ENCODE results near the gene ZNF239. TPM values are rescaled to one million over a fixed set of nuclear protein-coding genes. Genes with fewer than 3 reads are reported as not detected.
"Not testable (repeated sequence)": the region's sequence is repeated elsewhere in the genome, so short reads cannot be mapped to it uniquely, and the experiment has no call there.

The ZNF239 gene
- total RNA-seq, 4 donors from 2014 or later, result 0.11 to 2.8 (median 1.2) TPM

DNA sequence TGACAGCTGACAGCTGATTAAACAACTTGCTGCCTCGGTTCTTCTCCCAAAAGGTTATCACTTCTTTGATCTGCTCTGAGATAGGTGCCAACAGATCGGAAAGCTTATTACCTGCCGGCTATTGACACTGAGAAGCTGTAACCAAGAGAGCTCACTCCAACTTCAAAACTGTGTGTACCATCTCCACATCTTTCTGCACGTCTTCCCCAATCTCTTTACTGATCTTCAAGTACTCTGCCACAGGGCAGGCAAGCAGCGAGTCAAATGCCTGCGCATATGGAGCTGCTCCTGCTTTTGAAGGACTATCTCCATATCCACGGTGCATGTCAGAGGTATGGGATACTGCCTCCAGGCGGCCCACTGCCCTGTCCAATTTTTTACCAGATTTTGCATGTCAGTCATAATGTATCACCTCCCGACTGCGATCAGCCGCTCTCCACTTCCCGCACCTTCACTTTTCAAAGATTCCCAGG is 31.5 kb upstream of the ZNF239 start:
- TF ChIP-seq, protein P1, sequence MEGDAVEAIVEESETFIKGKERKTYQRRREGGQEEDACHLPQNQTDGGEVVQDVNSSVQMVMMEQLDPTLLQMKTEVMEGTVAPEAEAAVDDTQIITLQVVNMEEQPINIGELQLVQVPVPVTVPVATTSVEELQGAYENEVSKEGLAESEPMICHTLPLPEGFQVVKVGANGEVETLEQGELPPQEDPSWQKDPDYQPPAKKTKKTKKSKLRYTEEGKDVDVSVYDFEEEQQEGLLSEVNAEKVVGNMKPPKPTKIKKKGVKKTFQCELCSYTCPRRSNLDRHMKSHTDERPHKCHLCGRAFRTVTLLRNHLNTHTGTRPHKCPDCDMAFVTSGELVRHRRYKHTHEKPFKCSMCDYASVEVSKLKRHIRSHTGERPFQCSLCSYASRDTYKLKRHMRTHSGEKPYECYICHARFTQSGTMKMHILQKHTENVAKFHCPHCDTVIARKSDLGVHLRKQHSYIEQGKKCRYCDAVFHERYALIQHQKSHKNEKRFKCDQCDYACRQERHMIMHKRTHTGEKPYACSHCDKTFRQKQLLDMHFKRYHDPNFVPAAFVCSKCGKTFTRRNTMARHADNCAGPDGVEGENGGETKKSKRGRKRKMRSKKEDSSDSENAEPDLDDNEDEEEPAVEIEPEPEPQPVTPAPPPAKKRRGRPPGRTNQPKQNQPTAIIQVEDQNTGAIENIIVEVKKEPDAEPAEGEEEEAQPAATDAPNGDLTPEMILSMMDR (IDR thresholded peaks at IDR 0.05), result no peak
- TF ChIP-seq POLR2A (IDR thresholded peaks at IDR 0.05), result no peak
- H3K9me3 ChIP-seq, result peaks cover 0 to 8% (median 0%) of the 10 kb centered on the region in 3 donors
- peak overlapping the region; percentile 83 to 95 (median 89) for H3K4me3 ChIP-seq
- intact Hi-C loops (cut with DNase I), result no loop called here
- DNase-seq, result no peak
- 58 to 59% methylated on average over 8 to 12 of the region's 12 CpGs for WGBS, 2 donors
- H3K27ac ChIP-seq, result peak overlapping the region in 3 of 4 donors; percentile 63 to 76 (median 74)
- H3K27me3 ChIP-seq, result no peaks in the 10 kb centered on the region
- H3K4me1 ChIP-seq, result peaks cover 0 to 13% (median 5%) of the 10 kb centered on the region in 3 donors
- H3K36me3 ChIP-seq, result peaks cover 0 to 24% (median 0%) of the 10 kb centered on the region in 3 donors

DNA sequence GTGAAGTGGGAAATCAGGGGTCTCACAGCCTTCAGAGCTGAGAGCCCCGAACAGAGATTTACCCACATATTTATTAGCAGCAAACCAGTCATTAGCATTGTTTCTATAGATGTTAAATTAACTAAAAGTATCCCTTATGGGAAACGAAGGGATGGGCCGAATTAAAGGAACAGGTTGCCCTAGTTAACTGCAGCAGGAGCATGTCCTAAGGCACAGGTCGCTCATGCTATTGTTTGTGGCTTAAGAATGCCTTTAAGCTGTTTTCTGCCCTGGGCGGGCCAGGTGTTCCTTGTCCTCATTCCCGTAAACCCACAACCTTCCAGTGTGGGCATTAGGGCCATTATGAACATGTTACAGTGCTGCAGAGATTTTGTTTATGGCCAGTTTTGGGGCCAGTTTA is 27.2 kb upstream of the ZNF239 start:
- intact Hi-C loops (cut with DNase I); H3K27me3 ChIP-seq; H3K4me1 ChIP-seq; H3K36me3 ChIP-seq; H3K4me3 ChIP-seq; DNase-seq; H3K27ac ChIP-seq; H3K9me3 ChIP-seq: not testable (repeated sequence)
- 62 to 87% methylated on average over 6 of the region's 6 CpGs for whole genome bisulfite sequencing, 2 donors

DNA sequence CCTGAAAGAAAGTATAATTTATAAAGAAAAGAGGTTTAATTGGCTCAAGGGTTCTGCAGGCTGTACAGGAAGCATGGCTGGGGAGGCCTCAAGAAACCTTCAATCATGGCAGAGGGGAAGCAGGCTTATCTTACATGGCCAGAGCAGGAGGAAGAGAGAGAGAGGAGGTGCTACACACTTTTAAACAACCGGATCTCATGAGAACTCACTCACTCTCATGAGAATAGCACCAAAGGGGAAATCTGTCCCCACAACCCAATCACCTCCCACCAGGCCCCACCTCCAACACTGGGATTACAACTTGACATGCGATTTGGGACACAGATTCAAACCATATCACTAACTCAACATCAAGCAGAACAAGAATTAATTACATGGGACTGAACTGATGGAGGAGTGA is 24.9 kb upstream of the ZNF239 start:
- DNase-seq, result no peak
- Histone ChIP-seq H3K27me3 (peaks cover 0 to 7% (median 0%) of the 10 kb centered on the region in 4 donors), H3K4me3 (no peak overlapping the region), H3K27ac (no peak overlapping the region), H3K9me3 (peaks cover 0 to 8% (median 0%) of the 10 kb centered on the region in 3 donors), H3K36me3 (no peaks in the 10 kb centered on the region), H3K4me1 (peaks cover 15 to 24% (median 16%) of the 10 kb centered on the region in 3 donors)
- TF ChIP-seq, protein P1 (IDR thresholded peaks at IDR 0.05), result no peak
- TF ChIP-seq POLR2A (IDR thresholded peaks at IDR 0.05), result no peak
- WGBS, 2 donors, result 55 to 80% methylated on average over 2 of the region's 2 CpGs
- intact Hi-C loops (cut with DNase I), result no loop called here

DNA sequence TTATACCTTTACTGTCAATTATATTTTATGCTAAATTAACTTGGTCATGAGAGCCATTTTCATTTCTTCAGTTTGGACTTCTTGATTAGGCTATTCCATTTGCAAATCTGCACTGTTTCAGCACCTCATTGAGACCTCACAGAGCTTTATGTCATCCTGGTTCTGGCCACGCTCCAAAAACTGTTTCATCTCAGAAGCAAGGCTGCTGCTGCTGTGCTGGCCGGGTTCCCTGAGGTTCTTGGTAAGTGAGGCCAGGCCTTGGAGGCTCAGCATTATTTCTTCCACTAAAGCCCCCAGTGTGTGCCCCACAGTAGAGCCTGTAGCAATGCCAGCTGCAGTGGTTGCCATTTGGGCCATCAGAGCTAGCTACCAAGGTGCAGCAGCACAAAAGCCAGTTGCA is 24.0 kb upstream of the ZNF239 start:
- WGBS, 2 donors, result 58 to 67% methylated on average over 2 of the region's 2 CpGs
- Histone ChIP-seq H3K27ac (no peak overlapping the region), H3K36me3 (no peaks in the 10 kb centered on the region), H3K27me3 (peaks cover 0 to 16% (median 0%) of the 10 kb centered on the region in 4 donors), H3K4me1 (peaks cover 15 to 24% (median 16%) of the 10 kb centered on the region in 3 donors), H3K9me3 (peaks cover 0 to 8% (median 0%) of the 10 kb centered on the region in 3 donors), H3K4me3 (no peak overlapping the region)
- TF ChIP-seq POLR2A (IDR thresholded peaks at IDR 0.05), result no peak
- TF ChIP-seq, protein P1 (IDR thresholded peaks at IDR 0.05), result no peak
- DNase-seq, result no peak
- intact Hi-C loops (cut with DNase I), result no loop called here

DNA sequence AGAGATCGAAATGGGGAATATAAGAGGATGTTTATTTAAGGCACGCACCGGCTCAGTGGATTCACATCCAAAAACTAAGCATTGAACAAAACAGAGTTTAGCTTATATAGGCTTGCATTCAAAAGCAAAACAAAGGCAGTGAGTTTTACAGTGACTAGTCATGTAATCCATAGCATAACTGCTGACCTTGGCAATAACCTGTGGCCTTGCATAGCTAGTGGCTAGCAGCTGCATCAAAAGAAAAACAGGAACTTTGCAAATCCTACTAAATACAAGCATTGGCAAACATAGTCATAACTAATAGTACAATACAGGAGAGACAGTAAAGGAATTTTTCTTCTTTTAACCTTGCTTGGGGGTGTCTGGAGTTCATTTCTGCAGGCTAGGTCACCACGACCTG is 22.1 kb upstream of the ZNF239 start:
- DNase-seq, result no peak
- H3K27me3 ChIP-seq, result peaks cover 0 to 28% (median 0%) of the 10 kb centered on the region in 4 donors
- H3K27ac ChIP-seq, result no peak overlapping the region
- H3K4me3 ChIP-seq, result no peak overlapping the region
- intact Hi-C loops (cut with DNase I), result no loop called here
- H3K36me3 ChIP-seq, result no peaks in the 10 kb centered on the region
- 60 to 67% methylated on average over 3 to 4 of the region's 4 CpGs for WGBS, 2 donors
- H3K9me3 ChIP-seq, result peaks cover 0 to 12% (median 0%) of the 10 kb centered on the region in 3 donors
- TF ChIP-seq, protein P1 (IDR thresholded peaks at IDR 0.05), result no peak
- TF ChIP-seq POLR2A (IDR thresholded peaks at IDR 0.05), result no peak
- H3K4me1 ChIP-seq, result peaks cover 15 to 24% (median 16%) of the 10 kb centered on the region in 3 donors

All from esophagus squamous epithelium (tissue), 5 donors.